ENCODE results near the gene HAUS8. TPM values are rescaled to one million over a fixed set of nuclear protein-coding genes. Genes with fewer than 3 reads are reported as not detected.
A peak's percentile ranks its signal among the peaks of the same experiment; 100 is the strongest.

The HAUS8 gene
- total RNA-seq, 2 experiments from 2014 or later, result 47.3 to 74.1 TPM

- no peak for TF ChIP-seq EZH2phosphoT487 (IDR thresholded peaks at IDR 0.05; ENCODE audit: borderline replicate concordance, low read depth, low read length)
- intact Hi-C loops (cut with micrococcal nuclease; ENCODE audit: unreplicated experiment), result loop anchor here (2.0 kb wide), 1 partner anchor 109 kb away; no protein-coding TSS in a partner anchor
- Histone ChIP-seq H3K9me3 (ENCODE audit: low read length) (no peaks in the 10 kb centered on the region), H3K4me3 (ENCODE audit: low read depth, low read length, poor library complexity, severe bottlenecking) (peak overlapping the region; percentile 5), H3K27ac (ENCODE audit: low read depth, low read length, poor library complexity, severe bottlenecking) (no peak overlapping the region), H3K4me1 (ENCODE audit: insufficient read depth, low read length, poor library complexity, severe bottlenecking) (peaks cover 49% of the 10 kb centered on the region), H3K9me2 (ENCODE audit: insufficient read depth, low read length) (no peaks in the 10 kb centered on the region), H3K4me2 (ENCODE audit: low read length) (peak overlapping the region; percentile 55), H3K36me3 (ENCODE audit: insufficient read depth, low read length) (peaks cover 26% of the 10 kb centered on the region), H2AFZ (ENCODE audit: low read length) (no peak overlapping the region), H3K79me2 (ENCODE audit: insufficient read depth, low read depth, low read length) (peaks cover 88% of the 10 kb centered on the region), H4K20me1 (ENCODE audit: insufficient read depth, low read length) (peaks cover 6% of the 10 kb centered on the region; the same call in 1 of the 2 replicates)
- BruUV-seq (replicated peaks), result no TSS peak
- DNase-seq (ENCODE audit: low spot score), result no peak
- ChIA-PET CTCF (ENCODE audit: unreplicated experiment) (no interaction called here), POLR2A (no interaction called here)
Measured at GRCh38 chr19:17081672-17082630, 6.7 kb upstream of the HAUS8 start.

- Histone ChIP-seq H3K27ac (ENCODE audit: low read depth, low read length, poor library complexity, severe bottlenecking) (peak overlapping the region; percentile 67), H4K20me1 (ENCODE audit: insufficient read depth, low read length) (peaks cover 6% of the 10 kb centered on the region; the same call in 1 of the 2 replicates), H3K4me3 (ENCODE audit: low read depth, low read length, poor library complexity, severe bottlenecking) (peak overlapping the region; percentile 68), H2AFZ (ENCODE audit: low read length) (no peak overlapping the region), H3K9me3 (ENCODE audit: low read length) (no peaks in the 10 kb centered on the region), H3K79me2 (ENCODE audit: insufficient read depth, low read depth, low read length) (peaks cover 90% of the 10 kb centered on the region), H3K9me2 (ENCODE audit: insufficient read depth, low read length) (no peaks in the 10 kb centered on the region), H3K4me2 (ENCODE audit: low read length) (peak overlapping the region; percentile 93), H3K36me3 (ENCODE audit: insufficient read depth, low read length) (peaks cover 12% of the 10 kb centered on the region; the same call in 1 of the 2 replicates), H3K4me1 (ENCODE audit: insufficient read depth, low read length, poor library complexity, severe bottlenecking) (peaks cover 53% of the 10 kb centered on the region)
- DNase-seq (ENCODE audit: low spot score), result no peak
- no peak; the same call in 1 of the 2 replicates for TF ChIP-seq CTCF (conservative IDR thresholded peaks at IDR 0.05; ENCODE audit: low read length)
- no peak for TF ChIP-seq EZH2phosphoT487 (IDR thresholded peaks at IDR 0.05; ENCODE audit: borderline replicate concordance, low read depth, low read length)
- intact Hi-C loops (cut with micrococcal nuclease; ENCODE audit: unreplicated experiment), result loop anchor here (1.0 to 2.0 kb wide), 2 partner anchors 45 to 110 kb away; no protein-coding TSS in a partner anchor
- BruUV-seq (replicated peaks), result no TSS peak
- ChIA-PET POLR2A (interaction anchor here (0.9 kb wide), 1 partner anchor 45 kb away, joined by 5 read pairs; no protein-coding TSS in a partner anchor), CTCF (ENCODE audit: unreplicated experiment) (no interaction called here)
Measured at GRCh38 chr19:17080440-17080801, 5.2 kb upstream of the HAUS8 start.

GRCh38 chr19:17079710-17080439 is 4.6 kb upstream of the HAUS8 start:
- DNase-seq (ENCODE audit: low spot score), result peak; percentile 90
- ChIA-PET POLR2A (interaction anchor here (0.8 to 0.9 kb wide), 2 partner anchors 46 to 144 kb away, joined by 3 to 5 read pairs; no protein-coding TSS in a partner anchor), CTCF (ENCODE audit: unreplicated experiment) (no interaction called here)
- Histone ChIP-seq H3K79me2 (ENCODE audit: insufficient read depth, low read depth, low read length) (peaks cover 86% of the 10 kb centered on the region), H3K9me2 (ENCODE audit: insufficient read depth, low read length) (no peaks in the 10 kb centered on the region), H3K36me3 (ENCODE audit: insufficient read depth, low read length) (peaks cover 12% of the 10 kb centered on the region; the same call in 1 of the 2 replicates), H2AFZ (ENCODE audit: low read length) (no peak overlapping the region), H3K27ac (ENCODE audit: low read depth, low read length, poor library complexity, severe bottlenecking) (peak overlapping the region; percentile 67), H3K4me3 (ENCODE audit: low read depth, low read length, poor library complexity, severe bottlenecking) (peak overlapping the region; percentile 68), H3K4me1 (ENCODE audit: insufficient read depth, low read length, poor library complexity, severe bottlenecking) (peaks cover 53% of the 10 kb centered on the region), H4K20me1 (ENCODE audit: insufficient read depth, low read length) (peaks cover 6% of the 10 kb centered on the region; the same call in 1 of the 2 replicates), H3K9me3 (ENCODE audit: low read length) (no peaks in the 10 kb centered on the region), H3K4me2 (ENCODE audit: low read length) (peak overlapping the region; percentile 93)
- peak; percentile 78 for TF ChIP-seq CTCF (conservative IDR thresholded peaks at IDR 0.05; ENCODE audit: low read length)
- no peak for TF ChIP-seq EZH2phosphoT487 (IDR thresholded peaks at IDR 0.05; ENCODE audit: borderline replicate concordance, low read depth, low read length)
- intact Hi-C loops (cut with micrococcal nuclease; ENCODE audit: unreplicated experiment), result loop anchor here (1.0 to 10.0 kb wide), 3 partner anchors 45 to 635 kb away; no protein-coding TSS in a partner anchor
- BruUV-seq (replicated peaks), result no TSS peak
